Neutrophil (primary cell): Measurements from ENCODE around the gene POLR1E.

ENCODE experiments used
- H3K27ac ChIP-seq: fragments of 200-600 bp; sonication (generic); 2 replicates; pipeline ENCODE4 v1.5.1; 2016; ENCODE audit warnings: mild to moderate bottlenecking, moderate library complexity
- H3K27me3 ChIP-seq: fragments of 200-600 bp; sonication (generic); 2 replicates; pipeline ENCODE4 v1.6.0; 2016; ENCODE audit warnings: mild to moderate bottlenecking
- H3K36me3 ChIP-seq: fragments of 200-600 bp; sonication (generic); 2 replicates; pipeline ENCODE4 v1.5.1; 2017
- H3K4me1 ChIP-seq, 2 experiments: fragments of 200-600 bp in 1 of 2; sonication (generic) in 1 of 2; 1 replicate in 1 of 2; 2 replicates in 1 of 2; pipeline versions ENCODE4 v1.5.1 to v1.6.1; 2013 to 2016; ENCODE audit warnings: low read depth in 1 of 2, low read length in 1 of 2, mild to moderate bottlenecking in 1 of 2, moderate library complexity in 1 of 2; ENCODE audit not compliant: control insufficient read depth in 1 of 2, insufficient read depth in 1 of 2
- H3K4me3 ChIP-seq, 2 experiments: fragments of 200-600 bp in 1 of 2; sonication (generic) in 1 of 2; 1 replicate in 1 of 2; 2 replicates in 1 of 2; pipeline ENCODE4 v1.5.1; 2013 to 2016; ENCODE audit warnings: low read depth in 1 of 2, low read length in 1 of 2, mild to moderate bottlenecking in 1 of 2, moderate library complexity in 1 of 2
- H3K9me3 ChIP-seq: fragments of 200-600 bp; sonication (generic); 2 replicates; pipeline ENCODE4 v1.5.1; 2016
- CTCF ChIP-seq: fragments of 200-600 bp; sonication (generic); IDR thresholded peaks from 2 replicates; pipeline ENCODE4 v1.5.1; 2016; ENCODE audit warnings: antibody characterized with exemption

Gene POLR1E

GRCh38 chr9:37485389-37486255 lies at the start of gene POLR1E:
Gene POLR1E (plus strand): TSS chr9:37485948. CDS start chr9:37486048, 100 bp downstream.
- H3K36me3 ChIP-seq, result no peaks in the 10 kb centered on the region
- H3K27me3 ChIP-seq, result peaks cover 13% of the 10 kb centered on the region
- TF ChIP-seq CTCF, result no peak
- peak within 1 kb of the TSS; percentile 42 for H3K27ac ChIP-seq
- H3K4me3 ChIP-seq, result peak within 1 kb of the TSS; percentile 68 to 73
- H3K4me1 ChIP-seq, result peaks cover 17 to 18% of the 10 kb centered on the region in 2 experiments
- H3K9me3 ChIP-seq, result no peaks in the 10 kb centered on the region

- Histone ChIP-seq H3K27ac (no peak overlapping the region), H3K27me3 (no peaks in the 10 kb centered on the region), H3K36me3 (peaks cover 99% of the 10 kb centered on the region), H3K4me1 (no peaks in the 10 kb centered on the region), H3K4me3 (no peak overlapping the region), H3K9me3 (no peaks in the 10 kb centered on the region)
- no peak for TF ChIP-seq CTCF
Observed at GRCh38 chr9:37436540-37436939, 49.2 kb upstream of the POLR1E start.

GRCh38 chr9:37437010-37437409 lies 48.7 kb upstream of the POLR1E start:
- no peaks in the 10 kb centered on the region for H3K9me3 ChIP-seq
- H3K27ac ChIP-seq, result no peak overlapping the region
- H3K27me3 ChIP-seq, result no peaks in the 10 kb centered on the region
- no peaks in the 10 kb centered on the region for H3K4me1 ChIP-seq
- H3K36me3 ChIP-seq, result peaks cover 99% of the 10 kb centered on the region
- TF ChIP-seq CTCF, result no peak
- no peak overlapping the region for H3K4me3 ChIP-seq

- Histone ChIP-seq H3K27ac (no peak overlapping the region), H3K27me3 (no peaks in the 10 kb centered on the region), H3K4me1 (no peaks in the 10 kb centered on the region), H3K36me3 (peaks cover 96% of the 10 kb centered on the region), H3K4me3 (no peak overlapping the region), H3K9me3 (no peaks in the 10 kb centered on the region)
- no peak for TF ChIP-seq CTCF
Observed at GRCh38 chr9:37437621-37438020, 48.1 kb upstream of the POLR1E start.

GRCh38 chr9:37438359-37438758 lies 47.4 kb upstream of the POLR1E start:
- H3K9me3 ChIP-seq, result no peaks in the 10 kb centered on the region
- no peak overlapping the region for H3K4me3 ChIP-seq
- H3K4me1 ChIP-seq, result no peaks in the 10 kb centered on the region
- no peak for TF ChIP-seq CTCF
- H3K27me3 ChIP-seq, result no peaks in the 10 kb centered on the region
- H3K36me3 ChIP-seq, result peaks cover 90% of the 10 kb centered on the region
- H3K27ac ChIP-seq, result no peak overlapping the region
